Measurements from ENCODE around the gene BNIP3.

The BNIP3 gene

GRCh38 chr10:131981429-131982184 lies at the start of gene BNIP3:
Gene BNIP3, minus strand, starts transcription at chr10:131981923. Its CDS starts 117 bp downstream, at chr10:131981806.
- H3K27ac ChIP-seq (ENCODE audit: low read depth in 2 of 2, low read length in 2 of 2) = no peak within 1 kb of the TSS
- peaks cover 11 to 17% of the 10 kb centered on the region in 2 donors for H3K27me3 ChIP-seq (ENCODE audit: control insufficient read depth in 2 of 2, insufficient read depth in 2 of 2, low read length in 2 of 2)
- no peaks in the 10 kb centered on the region for H3K36me3 ChIP-seq (ENCODE audit: control insufficient read depth in 2 of 2, insufficient read depth in 2 of 2, low read length in 2 of 2)
- peak within 1 kb of the TSS; percentile 56 to 61 for H3K9ac ChIP-seq (ENCODE audit: low read depth in 1 of 2, low read length in 2 of 2)
- peak within 1 kb of the TSS; percentile 59 to 71 for H3K4me3 ChIP-seq (ENCODE audit: low read length in 2 of 2)
- H3K4me1 ChIP-seq (ENCODE audit: control insufficient read depth in 2 of 2, insufficient read depth in 2 of 2, low read length in 2 of 2) = peaks cover 0 to 10% of the 10 kb centered on the region in 2 donors
- no peaks in the 10 kb centered on the region for H3K9me3 ChIP-seq (ENCODE audit: control insufficient read depth in 2 of 2, low read length in 2 of 2)

GRCh38 chr10:132030898-132031463 lies 49.3 kb upstream of the BNIP3 start:
- Histone ChIP-seq H3K9me3 (ENCODE audit: control insufficient read depth in 2 of 2, low read length in 2 of 2) (no peaks in the 10 kb centered on the region), H3K36me3 (ENCODE audit: control insufficient read depth in 2 of 2, insufficient read depth in 2 of 2, low read length in 2 of 2) (no peaks in the 10 kb centered on the region), H3K4me1 (ENCODE audit: control insufficient read depth in 2 of 2, insufficient read depth in 2 of 2, low read length in 2 of 2) (no peaks in the 10 kb centered on the region), H3K9ac (ENCODE audit: low read depth in 1 of 2, low read length in 2 of 2) (no peak overlapping the region), H3K4me3 (ENCODE audit: low read length in 2 of 2) (no peak overlapping the region), H3K27ac (ENCODE audit: low read depth in 2 of 2, low read length in 2 of 2) (no peak overlapping the region), H3K27me3 (ENCODE audit: control insufficient read depth in 2 of 2, insufficient read depth in 2 of 2, low read length in 2 of 2) (peaks cover 16 to 22% of the 10 kb centered on the region in 2 donors)

GRCh38 chr10:132028706-132029105 lies 47.0 kb upstream of the BNIP3 start:
- H3K36me3 ChIP-seq (ENCODE audit: control insufficient read depth in 2 of 2, insufficient read depth in 2 of 2, low read length in 2 of 2) = no peaks in the 10 kb centered on the region
- H3K27ac ChIP-seq (ENCODE audit: low read depth in 2 of 2, low read length in 2 of 2) = no peak overlapping the region
- no peaks in the 10 kb centered on the region for H3K4me1 ChIP-seq (ENCODE audit: control insufficient read depth in 2 of 2, insufficient read depth in 2 of 2, low read length in 2 of 2)
- H3K9me3 ChIP-seq (ENCODE audit: control insufficient read depth in 2 of 2, low read length in 2 of 2) = no peaks in the 10 kb centered on the region
- no peak overlapping the region for H3K4me3 ChIP-seq (ENCODE audit: low read length in 2 of 2)
- no peak overlapping the region for H3K9ac ChIP-seq (ENCODE audit: low read depth in 1 of 2, low read length in 2 of 2)
- peaks cover 3 to 10% of the 10 kb centered on the region in 2 donors for H3K27me3 ChIP-seq (ENCODE audit: control insufficient read depth in 2 of 2, insufficient read depth in 2 of 2, low read length in 2 of 2)

- H3K27ac ChIP-seq (ENCODE audit: low read depth in 2 of 2, low read length in 2 of 2) = no peak overlapping the region
- no peak overlapping the region for H3K9ac ChIP-seq (ENCODE audit: low read depth in 1 of 2, low read length in 2 of 2)
- H3K4me1 ChIP-seq (ENCODE audit: control insufficient read depth in 2 of 2, insufficient read depth in 2 of 2, low read length in 2 of 2) = no peaks in the 10 kb centered on the region
- no peaks in the 10 kb centered on the region for H3K36me3 ChIP-seq (ENCODE audit: control insufficient read depth in 2 of 2, insufficient read depth in 2 of 2, low read length in 2 of 2)
- H3K27me3 ChIP-seq (ENCODE audit: control insufficient read depth in 2 of 2, insufficient read depth in 2 of 2, low read length in 2 of 2) = peaks cover 4 to 16% of the 10 kb centered on the region in 2 donors
- H3K4me3 ChIP-seq (ENCODE audit: low read length in 2 of 2) = no peak overlapping the region
- no peaks in the 10 kb centered on the region for H3K9me3 ChIP-seq (ENCODE audit: control insufficient read depth in 2 of 2, low read length in 2 of 2)
Measured at GRCh38 chr10:132027423-132027983, 45.8 kb upstream of the BNIP3 start.

- H3K27me3 ChIP-seq (ENCODE audit: control insufficient read depth in 2 of 2, insufficient read depth in 2 of 2, low read length in 2 of 2) = peaks cover 3 to 12% of the 10 kb centered on the region in 2 donors
- H3K4me3 ChIP-seq (ENCODE audit: low read length in 2 of 2) = peak overlapping the region; percentile 25 to 39
- no peak overlapping the region for H3K9ac ChIP-seq (ENCODE audit: low read depth in 1 of 2, low read length in 2 of 2)
- H3K36me3 ChIP-seq (ENCODE audit: control insufficient read depth in 2 of 2, insufficient read depth in 2 of 2, low read length in 2 of 2) = no peaks in the 10 kb centered on the region
- H3K9me3 ChIP-seq (ENCODE audit: control insufficient read depth in 2 of 2, low read length in 2 of 2) = no peaks in the 10 kb centered on the region
- no peak overlapping the region for H3K27ac ChIP-seq (ENCODE audit: low read depth in 2 of 2, low read length in 2 of 2)
- no peaks in the 10 kb centered on the region for H3K4me1 ChIP-seq (ENCODE audit: control insufficient read depth in 2 of 2, insufficient read depth in 2 of 2, low read length in 2 of 2)
Measured at GRCh38 chr10:132023092-132023811, 41.5 kb upstream of the BNIP3 start.

GRCh38 chr10:132022241-132022640 lies 40.5 kb upstream of the BNIP3 start:
- Histone ChIP-seq H3K9me3 (ENCODE audit: control insufficient read depth in 2 of 2, low read length in 2 of 2) (no peaks in the 10 kb centered on the region), H3K27ac (ENCODE audit: low read depth in 2 of 2, low read length in 2 of 2) (no peak overlapping the region), H3K4me1 (ENCODE audit: control insufficient read depth in 2 of 2, insufficient read depth in 2 of 2, low read length in 2 of 2) (no peaks in the 10 kb centered on the region), H3K4me3 (ENCODE audit: low read length in 2 of 2) (no peak overlapping the region), H3K9ac (ENCODE audit: low read depth in 1 of 2, low read length in 2 of 2) (no peak overlapping the region), H3K36me3 (ENCODE audit: control insufficient read depth in 2 of 2, insufficient read depth in 2 of 2, low read length in 2 of 2) (no peaks in the 10 kb centered on the region), H3K27me3 (ENCODE audit: control insufficient read depth in 2 of 2, insufficient read depth in 2 of 2, low read length in 2 of 2) (peaks cover 3 to 12% of the 10 kb centered on the region in 2 donors)

GRCh38 chr10:132021504-132022143 lies 39.9 kb upstream of the BNIP3 start:
- Histone ChIP-seq H3K9me3 (ENCODE audit: control insufficient read depth in 2 of 2, low read length in 2 of 2) (no peaks in the 10 kb centered on the region), H3K4me1 (ENCODE audit: control insufficient read depth in 2 of 2, insufficient read depth in 2 of 2, low read length in 2 of 2) (no peaks in the 10 kb centered on the region), H3K4me3 (ENCODE audit: low read length in 2 of 2) (no peak overlapping the region), H3K9ac (ENCODE audit: low read depth in 1 of 2, low read length in 2 of 2) (no peak overlapping the region), H3K27ac (ENCODE audit: low read depth in 2 of 2, low read length in 2 of 2) (no peak overlapping the region), H3K36me3 (ENCODE audit: control insufficient read depth in 2 of 2, insufficient read depth in 2 of 2, low read length in 2 of 2) (no peaks in the 10 kb centered on the region), H3K27me3 (ENCODE audit: control insufficient read depth in 2 of 2, insufficient read depth in 2 of 2, low read length in 2 of 2) (peaks cover 3 to 12% of the 10 kb centered on the region in 2 donors)

GRCh38 chr10:132021046-132021445 lies 39.3 kb upstream of the BNIP3 start:
- no peaks in the 10 kb centered on the region for H3K36me3 ChIP-seq (ENCODE audit: control insufficient read depth in 2 of 2, insufficient read depth in 2 of 2, low read length in 2 of 2)
- H3K9me3 ChIP-seq (ENCODE audit: control insufficient read depth in 2 of 2, low read length in 2 of 2) = no peaks in the 10 kb centered on the region
- H3K27me3 ChIP-seq (ENCODE audit: control insufficient read depth in 2 of 2, insufficient read depth in 2 of 2, low read length in 2 of 2) = peaks cover 3 to 10% of the 10 kb centered on the region in 2 donors
- H3K4me1 ChIP-seq (ENCODE audit: control insufficient read depth in 2 of 2, insufficient read depth in 2 of 2, low read length in 2 of 2) = no peaks in the 10 kb centered on the region
- no peak overlapping the region for H3K4me3 ChIP-seq (ENCODE audit: low read length in 2 of 2)
- H3K9ac ChIP-seq (ENCODE audit: low read depth in 1 of 2, low read length in 2 of 2) = no peak overlapping the region
- H3K27ac ChIP-seq (ENCODE audit: low read depth in 2 of 2, low read length in 2 of 2) = no peak overlapping the region

- Histone ChIP-seq H3K27ac (ENCODE audit: low read depth in 2 of 2, low read length in 2 of 2) (no peak overlapping the region), H3K9me3 (ENCODE audit: control insufficient read depth in 2 of 2, low read length in 2 of 2) (no peaks in the 10 kb centered on the region), H3K4me1 (ENCODE audit: control insufficient read depth in 2 of 2, insufficient read depth in 2 of 2, low read length in 2 of 2) (no peaks in the 10 kb centered on the region), H3K4me3 (ENCODE audit: low read length in 2 of 2) (no peak overlapping the region), H3K27me3 (ENCODE audit: control insufficient read depth in 2 of 2, insufficient read depth in 2 of 2, low read length in 2 of 2) (peaks cover 3 to 8% of the 10 kb centered on the region in 2 donors), H3K36me3 (ENCODE audit: control insufficient read depth in 2 of 2, insufficient read depth in 2 of 2, low read length in 2 of 2) (no peaks in the 10 kb centered on the region), H3K9ac (ENCODE audit: low read depth in 1 of 2, low read length in 2 of 2) (no peak overlapping the region)
Measured at GRCh38 chr10:132020456-132020855, 38.7 kb upstream of the BNIP3 start.
